Coronary artery (tissue), 2 donors: ENCODE measurements around the gene MMD2.
"Not testable (repeated sequence)": the region's sequence is repeated elsewhere in the genome, so short reads cannot be mapped to it uniquely, and the experiment has no call there.

Source experiments
- DNase-seq: peaks from one replicate; pipeline ENCODE4 v3.0.0-alpha.2; 2017; ENCODE audit warnings: low spot score
- H3K27ac ChIP-seq, 2 donors: fragments of 200-600 bp; sonication (generic); one replicate each; pipeline ENCODE4 v1.5.1; 2016 to 2019
- H3K4me3 ChIP-seq: fragments of 200-600 bp; sonication (generic); 2 replicates; pipeline ENCODE4 v1.5.1; 2016; ENCODE audit warnings: mild to moderate bottlenecking, moderate library complexity
- TF ChIP-seq, protein P1 (sequence below): fragments of 200-600 bp; sonication (generic); IDR thresholded peaks from one replicate; pipeline ENCODE4 v1.5.1; 2019; ENCODE audit warnings: antibody characterized with exemption

The MMD2 gene

DNA sequence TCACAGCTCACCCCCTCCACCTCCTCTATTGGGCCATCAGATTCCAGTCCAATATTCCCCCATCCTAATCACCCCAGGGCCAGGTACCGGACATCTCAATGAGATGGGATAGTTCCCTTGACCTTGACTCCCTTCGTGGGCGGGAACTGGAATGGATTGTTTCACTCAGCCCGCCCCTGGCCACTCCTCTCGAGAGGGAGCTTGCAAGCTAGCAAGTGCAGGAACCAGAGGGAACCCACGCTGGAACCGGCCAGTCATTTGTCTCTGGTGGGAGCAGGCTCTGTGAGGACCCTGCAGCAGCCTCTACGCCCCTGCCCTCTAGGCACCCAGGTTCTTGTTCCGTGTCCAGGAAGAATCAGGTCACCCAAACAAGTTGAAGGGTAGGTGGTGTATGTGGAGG lies 64.5 kb downstream of the MMD2 start:
- no peak for DNase-seq
- H3K27ac ChIP-seq = no peak overlapping the region
- TF ChIP-seq, protein P1, sequence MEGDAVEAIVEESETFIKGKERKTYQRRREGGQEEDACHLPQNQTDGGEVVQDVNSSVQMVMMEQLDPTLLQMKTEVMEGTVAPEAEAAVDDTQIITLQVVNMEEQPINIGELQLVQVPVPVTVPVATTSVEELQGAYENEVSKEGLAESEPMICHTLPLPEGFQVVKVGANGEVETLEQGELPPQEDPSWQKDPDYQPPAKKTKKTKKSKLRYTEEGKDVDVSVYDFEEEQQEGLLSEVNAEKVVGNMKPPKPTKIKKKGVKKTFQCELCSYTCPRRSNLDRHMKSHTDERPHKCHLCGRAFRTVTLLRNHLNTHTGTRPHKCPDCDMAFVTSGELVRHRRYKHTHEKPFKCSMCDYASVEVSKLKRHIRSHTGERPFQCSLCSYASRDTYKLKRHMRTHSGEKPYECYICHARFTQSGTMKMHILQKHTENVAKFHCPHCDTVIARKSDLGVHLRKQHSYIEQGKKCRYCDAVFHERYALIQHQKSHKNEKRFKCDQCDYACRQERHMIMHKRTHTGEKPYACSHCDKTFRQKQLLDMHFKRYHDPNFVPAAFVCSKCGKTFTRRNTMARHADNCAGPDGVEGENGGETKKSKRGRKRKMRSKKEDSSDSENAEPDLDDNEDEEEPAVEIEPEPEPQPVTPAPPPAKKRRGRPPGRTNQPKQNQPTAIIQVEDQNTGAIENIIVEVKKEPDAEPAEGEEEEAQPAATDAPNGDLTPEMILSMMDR = no peak
- H3K4me3 ChIP-seq = no peak overlapping the region

DNA sequence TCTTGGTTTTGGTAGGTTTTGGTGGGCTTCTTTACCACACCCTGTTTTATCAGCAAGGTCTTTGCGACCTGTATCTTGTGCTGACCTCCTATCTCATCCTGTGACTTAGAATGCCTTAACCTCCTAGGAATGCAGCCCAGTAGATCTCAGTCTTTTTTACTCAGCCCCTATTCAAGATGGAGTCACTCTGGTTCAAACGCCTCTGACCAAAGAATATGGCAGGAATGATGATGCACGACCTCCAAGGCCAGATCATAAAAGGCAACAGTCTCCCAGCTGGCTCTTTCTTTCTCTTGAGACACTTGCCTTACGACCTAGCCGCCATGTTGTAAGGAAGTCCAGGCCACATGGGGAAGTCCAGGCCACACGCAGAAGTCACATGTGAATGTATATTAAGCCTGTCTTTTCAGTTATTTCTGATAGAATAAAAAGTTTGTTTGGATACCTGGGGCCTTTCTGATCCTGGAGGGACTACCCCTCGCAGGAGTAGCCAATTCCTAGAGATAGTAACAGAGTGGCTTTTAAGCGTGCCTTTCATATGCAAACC lies 65.0 kb downstream of the MMD2 start:
- TF ChIP-seq, protein P1 = no peak
- no peak overlapping the region for H3K4me3 ChIP-seq
- no peak overlapping the region for H3K27ac ChIP-seq
- no peak for DNase-seq

DNA sequence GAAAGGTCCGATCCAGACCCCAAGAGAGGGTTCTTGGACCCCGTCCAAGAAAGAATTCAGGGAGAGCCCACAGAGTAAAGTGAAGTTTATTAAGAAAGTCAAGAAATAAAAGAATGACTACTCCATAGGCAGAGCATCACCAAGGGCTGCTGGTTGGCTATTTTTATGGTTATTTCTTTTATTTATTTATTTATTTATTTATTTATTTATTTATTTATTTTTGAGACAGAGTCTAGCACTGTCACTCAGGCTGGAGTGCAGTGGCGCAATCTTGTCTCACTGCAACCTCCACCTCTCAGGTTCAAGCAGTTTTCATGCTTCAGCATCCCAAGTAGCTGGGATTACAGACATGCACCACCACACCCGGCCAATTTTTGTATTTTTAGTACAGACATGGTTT lies 65.8 kb downstream of the MMD2 start:
- H3K27ac ChIP-seq, H3K4me3 ChIP-seq, DNase-seq: not testable (repeated sequence)

DNA sequence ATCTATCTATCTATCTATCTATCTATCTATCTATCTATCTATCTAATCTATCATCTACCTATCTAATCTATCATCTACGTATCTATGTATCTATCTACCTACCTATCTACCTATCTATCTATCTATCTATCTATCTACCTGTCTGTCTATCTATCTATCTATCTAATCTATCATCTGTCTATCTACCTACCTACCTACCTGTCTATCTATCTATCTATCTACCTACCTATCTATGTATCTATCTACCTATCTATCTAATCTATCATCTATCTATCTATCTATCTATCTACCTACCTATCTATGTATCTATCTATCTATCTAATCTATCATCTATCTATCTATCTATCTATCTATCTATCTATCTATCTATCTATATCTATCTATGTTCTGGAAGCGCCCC lies 67.5 kb downstream of the MMD2 start:
- not testable (repeated sequence) for DNase-seq, H3K27ac ChIP-seq, H3K4me3 ChIP-seq

DNA sequence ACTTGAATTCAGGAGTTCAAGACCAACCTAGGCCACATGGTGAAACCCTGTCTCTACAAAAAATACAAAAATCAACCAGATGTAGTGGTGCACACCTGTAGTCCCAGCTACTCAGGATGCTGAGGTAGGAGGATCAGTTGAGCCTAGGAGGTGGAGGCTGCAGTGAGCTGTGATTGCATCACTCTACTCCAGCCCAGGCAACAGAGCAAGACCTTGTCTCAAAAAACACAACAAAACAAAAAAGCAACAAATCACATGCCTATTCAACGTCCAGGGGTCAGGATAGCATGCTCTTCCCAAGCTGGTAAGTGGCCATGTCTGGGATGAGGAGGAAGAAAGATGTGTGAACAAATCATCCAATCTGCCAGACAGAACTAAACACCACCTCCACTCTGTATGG lies 69.3 kb downstream of the MMD2 start:
- Histone ChIP-seq H3K27ac (no peak overlapping the region), H3K4me3 (no peak overlapping the region)
- DNase-seq = no peak
- TF ChIP-seq, protein P1 = no peak

DNA sequence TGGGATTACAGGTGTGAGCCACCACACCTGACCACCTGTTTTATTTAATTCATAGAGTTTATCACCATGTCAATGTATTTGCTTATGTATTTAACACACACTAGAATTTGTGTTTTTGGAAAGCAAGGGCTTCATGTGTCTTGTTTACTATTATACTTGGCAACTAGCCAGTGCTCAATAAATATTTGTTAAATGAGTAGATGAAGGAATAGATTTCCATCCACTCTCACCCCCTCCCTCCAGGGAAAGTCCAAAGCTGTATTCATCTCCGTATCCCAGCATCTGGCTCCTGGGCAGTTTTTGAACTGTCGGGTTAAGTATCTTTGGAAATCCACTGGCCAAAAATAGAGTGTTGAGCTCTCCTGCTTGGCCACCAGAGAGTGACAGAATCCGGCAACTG lies 70.8 kb downstream of the MMD2 start:
- Histone ChIP-seq H3K4me3 (no peak overlapping the region), H3K27ac (no peak overlapping the region)
- no peak for DNase-seq
- TF ChIP-seq, protein P1 = no peak

DNA sequence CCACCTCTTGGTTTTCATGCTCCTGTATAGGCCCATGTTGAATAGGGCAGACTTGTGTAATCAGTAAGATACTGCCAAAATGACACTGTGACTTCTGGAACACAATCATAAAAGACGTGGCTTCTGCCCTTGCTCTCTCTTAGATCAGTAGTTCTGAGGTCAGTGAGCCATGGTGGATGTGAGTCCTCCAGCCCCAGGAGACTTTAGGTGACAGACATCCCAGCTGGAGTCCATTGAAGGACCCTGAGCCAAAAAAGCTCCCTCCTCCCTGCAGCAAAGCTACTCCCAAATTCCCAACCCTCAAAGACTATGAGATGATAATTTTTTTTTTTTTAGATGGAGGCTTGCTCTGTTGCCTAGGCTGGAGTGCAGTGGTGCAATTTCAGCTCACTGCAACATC lies 72.3 kb downstream of the MMD2 start:
- no peak overlapping the region for H3K4me3 ChIP-seq
- TF ChIP-seq, protein P1 = no peak
- no peak for DNase-seq
- no peak overlapping the region for H3K27ac ChIP-seq

DNA sequence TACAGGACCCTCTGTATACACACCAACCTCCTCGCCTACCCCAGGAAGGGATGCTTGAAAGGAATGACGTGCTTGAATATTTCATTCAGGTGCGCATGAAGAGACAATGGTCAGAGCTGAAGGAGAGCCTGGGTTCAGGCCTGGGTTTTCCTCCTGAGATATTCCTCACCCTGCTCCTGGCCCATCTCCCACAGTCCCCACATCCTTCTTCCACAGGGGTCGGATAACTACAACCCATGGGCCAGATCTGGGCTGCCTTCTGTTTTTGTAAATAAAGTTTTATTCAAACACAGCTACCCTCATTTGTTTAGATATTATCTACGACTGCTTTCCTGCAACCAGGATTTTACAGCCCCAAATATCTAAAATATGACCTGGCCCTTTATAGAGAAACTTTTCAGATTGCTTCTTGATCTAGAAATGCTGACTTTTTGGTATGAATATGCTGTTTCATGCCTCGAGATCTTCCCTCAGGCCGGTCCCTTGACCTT lies 73.6 kb downstream of the MMD2 start:
- TF ChIP-seq, protein P1 = no peak
- Histone ChIP-seq H3K4me3 (no peak overlapping the region), H3K27ac (no peak overlapping the region)
- no peak for DNase-seq
